ENCODE measurements around the gene LARGE1. TPM values are rescaled to one million over a fixed set of nuclear protein-coding genes. Genes with fewer than 3 reads are reported as not detected.

Gene LARGE1
- total and polyA plus RNA-seq, 2 of the 8 experiments (the other 6 are each of a cell fraction or from before 2014, with no cell fraction given) = 43.7 to 83.0 TPM

GRCh38 chr22:33952776-33953175 is 32.5 kb upstream of the LARGE1 start:
- Histone ChIP-seq H3K23ac (ENCODE audit: insufficient read length) (no peak overlapping the region), H4K91ac (replicated peaks; ENCODE audit: insufficient read length, low read length) (no peak overlapping the region), H3K9me3 (ENCODE audit: insufficient read depth in 2 of 2, low read depth in 1 of 2, low read length in 1 of 2) (no peaks in the 10 kb centered on the region), H3K4me2 (ENCODE audit: insufficient read depth in 1 of 2, low read depth in 2 of 2, low read length in 2 of 2) (no peak overlapping the region), H2AFZ (ENCODE audit: low read length) (no peak overlapping the region), H3K23me2 (ENCODE audit: low read depth, low read length) (peaks cover 2% of the 10 kb centered on the region; the same call in 1 of the 2 replicates), H2BK20ac (ENCODE audit: low read length) (no peak overlapping the region), H3K27me3 (replicated peaks in 1 of 4; ENCODE audit: control insufficient read depth in 3 of 4, extremely low read depth in 1 of 4, insufficient read depth in 3 of 4, low read length in 3 of 4) (no peaks in the 10 kb centered on the region), H3K4ac (replicated peaks; ENCODE audit: insufficient read length, low read depth, low read length) (no peak overlapping the region), H2BK15ac (ENCODE audit: low read length) (no peak overlapping the region), H3K27ac (ENCODE audit: low read depth, low read length) (no peak overlapping the region), H3K79me1 (ENCODE audit: low read depth, low read length) (no peaks in the 10 kb centered on the region), H4K5ac (ENCODE audit: insufficient read length, low read depth, low read length) (no peak overlapping the region), H2BK12ac (ENCODE audit: low read depth, low read length) (no peak overlapping the region), H3K4me1 (replicated peaks in 1 of 4; ENCODE audit: control insufficient read depth in 3 of 4, insufficient read depth in 4 of 4, low read length in 3 of 4) (no peaks in the 10 kb centered on the region), H2AK5ac (ENCODE audit: low read depth, low read length) (no peak overlapping the region), H4K20me1 (replicated peaks in 1 of 2; ENCODE audit: control insufficient read depth in 1 of 2, insufficient read depth in 2 of 2, low read length in 2 of 2) (no peaks in the 10 kb centered on the region), H2BK120ac (replicated peaks; ENCODE audit: low read depth, low read length) (no peak overlapping the region), H3K79me2 (ENCODE audit: control insufficient read depth in 1 of 2, insufficient read depth in 2 of 2, low read length in 2 of 2) (no peaks in the 10 kb centered on the region), H3K36me3 (ENCODE audit: control insufficient read depth in 2 of 4, insufficient read depth in 4 of 4, low read length in 3 of 4) (no peaks in the 10 kb centered on the region), H2BK5ac (ENCODE audit: low read depth, low read length) (no peak overlapping the region), H3K56ac (replicated peaks; ENCODE audit: insufficient read length, low read depth, low read length) (no peak overlapping the region), H3K18ac (ENCODE audit: extremely low read depth, low read length) (no peak overlapping the region), H3K4me3 (ENCODE audit: extremely low read depth in 1 of 4, insufficient read depth in 2 of 4, low read depth in 3 of 4, low read length in 4 of 4) (no peak overlapping the region), H4K8ac (ENCODE audit: extremely low read depth, insufficient read depth, low read length) (no peak overlapping the region), H3K14ac (ENCODE audit: insufficient read length) (no peak overlapping the region), H3K9ac (replicated peaks in 1 of 4; ENCODE audit: extremely low read depth in 1 of 4, low read depth in 3 of 4, low read length in 3 of 4) (no peak overlapping the region)
- DNase-seq (ENCODE audit: low read depth in 1 of 2, low spot score in 2 of 2) (no peak), FAIRE-seq (no peak)
- WGBS, 2 experiments (ENCODE audit: extremely low coverage in 1 of 2, insufficient coverage in 1 of 2, insufficient read length in 1 of 2, insufficient replicate concordance in 2 of 2, low coverage in 1 of 2, low lambda C conversion rate in 2 of 2, missing lambda C conversion rate in 1 of 2) = 86% methylated on average over 4 of the region's 4 CpGs; no CpG with 5 or more reads in 1 of the 2 experiments
- POLR2A ChIA-PET (ENCODE audit: partially characterized antibody) = no interaction called here
- CTCF ChIA-PET (ENCODE audit: partially characterized antibody) = interaction anchor here (1.1 to 1.9 kb wide), 2 partner anchors 29 to 158 kb away, joined by 3 to 9 read pairs; no protein-coding TSS in a partner anchor
- TF ChIP-seq, protein P1, sequence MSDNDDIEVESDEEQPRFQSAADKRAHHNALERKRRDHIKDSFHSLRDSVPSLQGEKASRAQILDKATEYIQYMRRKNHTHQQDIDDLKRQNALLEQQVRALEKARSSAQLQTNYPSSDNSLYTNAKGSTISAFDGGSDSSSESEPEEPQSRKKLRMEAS (IDR thresholded peaks at IDR 0.05) = no peak
- TF ChIP-seq SIX5 (IDR thresholded peaks at IDR 0.05; ENCODE audit: low read depth, low read length) = no peak
- TF ChIP-seq BACH1 (IDR thresholded peaks at IDR 0.05; ENCODE audit: low read length) = no peak
- no peak for TF ChIP-seq CTBP2 (IDR thresholded peaks at IDR 0.05; ENCODE audit: borderline replicate concordance, insufficient read depth, insufficient read length, low read length)
- TF ChIP-seq BCL11A (IDR thresholded peaks at IDR 0.05; ENCODE audit: low read depth in 2 of 2, low read length in 2 of 2) = no peak
- no peak for TF ChIP-seq SP4 (IDR thresholded peaks at IDR 0.05; ENCODE audit: low read length)
- TF ChIP-seq POU5F1 (IDR thresholded peaks at IDR 0.05; ENCODE audit: low read depth, low read length) = no peak
- no peak for TF ChIP-seq TEAD4 (IDR thresholded peaks at IDR 0.05; ENCODE audit: low read depth, low read length)
- TF ChIP-seq, protein P2, sequence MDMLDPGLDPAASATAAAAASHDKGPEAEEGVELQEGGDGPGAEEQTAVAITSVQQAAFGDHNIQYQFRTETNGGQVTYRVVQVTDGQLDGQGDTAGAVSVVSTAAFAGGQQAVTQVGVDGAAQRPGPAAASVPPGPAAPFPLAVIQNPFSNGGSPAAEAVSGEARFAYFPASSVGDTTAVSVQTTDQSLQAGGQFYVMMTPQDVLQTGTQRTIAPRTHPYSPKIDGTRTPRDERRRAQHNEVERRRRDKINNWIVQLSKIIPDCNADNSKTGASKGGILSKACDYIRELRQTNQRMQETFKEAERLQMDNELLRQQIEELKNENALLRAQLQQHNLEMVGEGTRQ (IDR thresholded peaks at IDR 0.05; ENCODE audit: low read length) = no peak
- no peak for TF ChIP-seq YY1 (IDR thresholded peaks at IDR 0.05; ENCODE audit: low read depth, low read length)
- no peak for TF ChIP-seq CREB1 (IDR thresholded peaks at IDR 0.05)
- TF ChIP-seq SAP30 (IDR thresholded peaks at IDR 0.05; ENCODE audit: insufficient read depth, insufficient replicate concordance, low read length) = no peak
- no peak for TF ChIP-seq CBX5 (IDR thresholded peaks at IDR 0.05; ENCODE audit: low read depth, low read length)
- no peak for TF ChIP-seq RNF2 (IDR thresholded peaks at IDR 0.05; ENCODE audit: borderline replicate concordance, low read depth, low read length, missing control alignments, poor library complexity, severe bottlenecking)
